Peyer's patch (tissue), 4 donors: Measurements from ENCODE around the gene FREM1.

Experiments
- CTCF ChIP-seq, 6 experiments: fragments of 450-650 bp in 4 of 6; fragments of 200-600 bp in 2 of 6; sonication (generic) in 1 of 6; IDR thresholded peaks; one replicate each; pipeline ENCODE4 v1.5.1; 2017 to 2019; ENCODE audit warnings: antibody characterized with exemption in 6 of 6, mild to moderate bottlenecking in 3 of 6, moderate library complexity in 1 of 6
- POLR2A ChIP-seq, 2 donors: fragments of 450-650 bp; IDR thresholded peaks; one replicate each; pipeline ENCODE4 v1.5.1; 2017; ENCODE audit warnings: antibody characterized with exemption in 2 of 2, mild to moderate bottlenecking in 2 of 2, moderate library complexity in 2 of 2

DNA sequence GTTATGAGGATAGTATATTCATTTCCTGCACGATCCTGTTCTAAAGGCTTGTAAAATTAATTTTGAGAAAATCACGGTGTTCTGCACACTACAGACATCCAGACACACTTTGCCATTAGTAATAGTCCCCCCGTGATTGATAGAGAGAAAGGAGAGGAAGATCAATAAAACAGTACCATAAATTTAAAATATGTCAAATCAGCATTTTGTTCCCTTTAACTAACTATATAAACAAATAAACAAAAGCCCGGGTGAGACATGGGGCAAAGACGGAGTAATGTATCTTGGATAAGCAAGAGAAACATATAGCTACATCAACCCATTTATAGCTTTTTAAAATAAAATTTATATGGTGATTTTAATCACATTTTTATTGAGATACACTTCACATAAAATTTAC lies 177.1 kb downstream of the FREM1 start:
- no peak for TF ChIP-seq CTCF (IDR thresholded peaks at IDR 0.05)
- TF ChIP-seq POLR2A (IDR thresholded peaks at IDR 0.05), result no peak
